GM23338 (cell line): ENCODE data around the gene TRMT6. TPM values are rescaled to one million over a fixed set of nuclear protein-coding genes. Genes with fewer than 3 reads are reported as not detected.

Experiments used
- ATAC-seq: fragments of 200-7000 bp; cut with Tn5 transposase; 3 replicates; pipeline ENCODE4 v1.9.1; 2020
- DNase-seq: peaks from one replicate; pipeline ENCODE4 v3.0.0-alpha.2; 2015; ENCODE audit warnings: low spot score
- H2AFZ ChIP-seq: fragments of 200-600 bp; sonication (generic); 2 replicates; pipeline ENCODE4 v1.8.0; 2016; ENCODE audit warnings: antibody characterized with exemption, mild to moderate bottlenecking, moderate library complexity
- H3F3A ChIP-seq: fragments of 200-600 bp; sonication (generic); replicated peaks from 2 replicates; pipeline ENCODE4 v1.8.0; 2017; ENCODE audit warnings: antibody characterized with exemption, mixed run types, low read depth
- H3K27ac ChIP-seq: fragments of 200-600 bp; sonication (generic); 2 replicates; pipeline ENCODE4 v1.6.1; 2016; ENCODE audit warnings: low read depth
- H3K27me3 ChIP-seq: fragments of 200-600 bp; sonication (generic); 2 replicates; pipeline ENCODE4 v1.8.0; 2016; ENCODE audit warnings: mild to moderate bottlenecking, mixed run types, moderate library complexity; ENCODE audit not compliant: insufficient read depth
- H3K36me3 ChIP-seq: fragments of 200-600 bp; sonication (generic); 2 replicates; pipeline ENCODE4 v1.8.0; 2016; ENCODE audit warnings: mild to moderate bottlenecking; ENCODE audit not compliant: insufficient read depth
- H3K4me1 ChIP-seq: fragments of 200-600 bp; sonication (generic); 2 replicates; pipeline ENCODE4 v1.8.0; 2016; ENCODE audit warnings: mild to moderate bottlenecking, moderate library complexity; ENCODE audit not compliant: insufficient read depth
- H3K4me2 ChIP-seq: fragments of 200-600 bp; sonication (generic); 2 replicates; pipeline ENCODE4 v1.7.1; 2017; ENCODE audit warnings: mixed run types
- H3K4me3 ChIP-seq: fragments of 200-600 bp; sonication (generic); 2 replicates; pipeline ENCODE4 v1.6.1; 2016; ENCODE audit warnings: mixed run types
- H3K79me2 ChIP-seq: fragments of 200-600 bp; sonication (generic); replicated peaks from 2 replicates; pipeline ENCODE4 v1.8.0; 2017; ENCODE audit warnings: mild to moderate bottlenecking; ENCODE audit not compliant: insufficient read depth
- H3K9me2 ChIP-seq: fragments of 200-600 bp; sonication (generic); 2 replicates; pipeline ENCODE4 v1.8.0; 2017; ENCODE audit not compliant: insufficient read depth
- H4K20me1 ChIP-seq: fragments of 200-600 bp; sonication (generic); replicated peaks from 2 replicates; pipeline ENCODE4 v1.8.0; 2017; ENCODE audit warnings: mild to moderate bottlenecking; ENCODE audit not compliant: insufficient read depth
- H3K27ac Mint-ChIP-seq: 2 replicates; pipeline ENCODE4 v1.8.0; 2020; ENCODE audit warnings: inconsistent platforms, mild to moderate bottlenecking, moderate library complexity, mixed read lengths
- H3K27me3 Mint-ChIP-seq: 3 replicates; pipeline ENCODE4 v1.8.0; 2022; ENCODE audit warnings: low read depth, mild to moderate bottlenecking, moderate library complexity, mixed read lengths, inconsistent platforms; ENCODE audit not compliant: insufficient read depth, poor library complexity
- H3K36me3 Mint-ChIP-seq: 3 replicates; pipeline ENCODE4 v1.8.0; 2021; ENCODE audit warnings: low read depth, mild to moderate bottlenecking, inconsistent platforms, moderate library complexity, mixed read lengths
- H3K4me1 Mint-ChIP-seq: 3 replicates; pipeline ENCODE4 v1.8.0; 2020; ENCODE audit warnings: mild to moderate bottlenecking, inconsistent platforms, mixed read lengths
- H3K4me3 Mint-ChIP-seq: 3 replicates; pipeline ENCODE4 v1.8.0; 2021; ENCODE audit warnings: moderate library complexity, mild to moderate bottlenecking, inconsistent platforms, mixed read lengths
- H3K9me3 Mint-ChIP-seq: 3 replicates; pipeline ENCODE4 v1.8.0; 2020; ENCODE audit warnings: moderate library complexity, mild to moderate bottlenecking, inconsistent platforms, mixed read lengths
- CREB1 ChIP-seq: fragments of 250-450 bp; sonication (Bioruptor Pico); IDR thresholded peaks from 2 replicates; pipeline ENCODE4 v1.5.0; 2020; ENCODE audit warnings: low read depth, mild to moderate bottlenecking, moderate library complexity
- EZH2 ChIP-seq: fragments of 200-600 bp; sonication (generic); IDR thresholded peaks from one replicate; pipeline ENCODE4 v1.8.0; 2017; ENCODE audit warnings: antibody characterized with exemption, mild to moderate bottlenecking, low read depth; ENCODE audit not compliant: unreplicated experiment
- EZH2phosphoT487 ChIP-seq: fragments of 200-600 bp; sonication (generic); IDR thresholded peaks from one replicate; pipeline ENCODE4 v1.8.1; 2018; ENCODE audit warnings: antibody characterized with exemption; ENCODE audit not compliant: unreplicated experiment
- JUNB ChIP-seq: IDR thresholded peaks from one replicate; pipeline ENCODE4 v1.6.1; 2016; ENCODE audit warnings: antibody characterized with exemption; ENCODE audit not compliant: unreplicated experiment
- NANOG ChIP-seq: IDR thresholded peaks from 2 replicates; pipeline ENCODE4 v1.6.1; 2016; ENCODE audit warnings: antibody characterized with exemption, borderline replicate concordance
- POLR2AphosphoS5 ChIP-seq: IDR thresholded peaks from 2 replicates; pipeline ENCODE4 v1.6.1; 2016; ENCODE audit warnings: antibody characterized with exemption, low read depth
- STAT1 ChIP-seq: IDR thresholded peaks from one replicate; pipeline ENCODE4 v1.6.1; 2016; ENCODE audit warnings: antibody characterized with exemption; ENCODE audit not compliant: unreplicated experiment
- ZNF114 ChIP-seq: fragments of 250-450 bp; sonication (Bioruptor Pico); IDR thresholded peaks from 2 replicates; pipeline ENCODE4 v1.5.0; 2020; ENCODE audit warnings: mild to moderate bottlenecking, moderate library complexity
- ZNF331 ChIP-seq: fragments of 250-450 bp; sonication (Bioruptor Pico); IDR thresholded peaks from 2 replicates; pipeline ENCODE4 v1.5.0; 2020; ENCODE audit warnings: low read depth, mild to moderate bottlenecking, moderate library complexity
- polyA plus RNA-seq: library from polyadenylated mRNA; unstranded; fragments of >200 nt; fragmentation: Nextera tagmentation; extraction: Ambion mirVana; gene quantifications from 2 replicates; pipeline ENCODE4 v1.2.1, GENCODE V29; 2016
- total RNA-seq: library from RNA; depleted of rRNA; stranded (reverse); fragments of >200 nt; shearing (Covaris generic); gene quantifications from 2 replicates; pipeline ENCODE4 v1.2.3, GENCODE V29; 2014
- TF ChIP-seq, protein P1 (sequence below), 2 experiments: fragments of 200-600 bp in 1 of 2; sonication (generic) in 1 of 2; conservative IDR thresholded peaks; 2 replicates each; pipeline versions ENCODE4 v1.5.1 to v1.6.1; 2016 to 2017; ENCODE audit warnings: antibody characterized with exemption in 2 of 2, low read depth in 2 of 2, mild to moderate bottlenecking in 2 of 2, moderate library complexity in 1 of 2
- TF ChIP-seq, protein P2 (sequence below): IDR thresholded peaks from one replicate; pipeline ENCODE4 v1.6.1; 2018; ENCODE audit warnings: antibody characterized with exemption; ENCODE audit not compliant: unreplicated experiment
- TF ChIP-seq, protein P3 (sequence below): fragments of 250-450 bp; sonication (Bioruptor Pico); IDR thresholded peaks from 2 replicates; pipeline ENCODE4 v1.5.0; 2020; ENCODE audit warnings: mild to moderate bottlenecking, moderate library complexity
- TF ChIP-seq, protein P4 (sequence below): IDR thresholded peaks from 2 replicates; pipeline ENCODE4 v1.6.1; 2016; ENCODE audit warnings: antibody characterized with exemption

The TRMT6 gene
- total and polyA plus RNA-seq, 2 experiments from 2014 or later, result 15.5 to 26.3 TPM

DNA sequence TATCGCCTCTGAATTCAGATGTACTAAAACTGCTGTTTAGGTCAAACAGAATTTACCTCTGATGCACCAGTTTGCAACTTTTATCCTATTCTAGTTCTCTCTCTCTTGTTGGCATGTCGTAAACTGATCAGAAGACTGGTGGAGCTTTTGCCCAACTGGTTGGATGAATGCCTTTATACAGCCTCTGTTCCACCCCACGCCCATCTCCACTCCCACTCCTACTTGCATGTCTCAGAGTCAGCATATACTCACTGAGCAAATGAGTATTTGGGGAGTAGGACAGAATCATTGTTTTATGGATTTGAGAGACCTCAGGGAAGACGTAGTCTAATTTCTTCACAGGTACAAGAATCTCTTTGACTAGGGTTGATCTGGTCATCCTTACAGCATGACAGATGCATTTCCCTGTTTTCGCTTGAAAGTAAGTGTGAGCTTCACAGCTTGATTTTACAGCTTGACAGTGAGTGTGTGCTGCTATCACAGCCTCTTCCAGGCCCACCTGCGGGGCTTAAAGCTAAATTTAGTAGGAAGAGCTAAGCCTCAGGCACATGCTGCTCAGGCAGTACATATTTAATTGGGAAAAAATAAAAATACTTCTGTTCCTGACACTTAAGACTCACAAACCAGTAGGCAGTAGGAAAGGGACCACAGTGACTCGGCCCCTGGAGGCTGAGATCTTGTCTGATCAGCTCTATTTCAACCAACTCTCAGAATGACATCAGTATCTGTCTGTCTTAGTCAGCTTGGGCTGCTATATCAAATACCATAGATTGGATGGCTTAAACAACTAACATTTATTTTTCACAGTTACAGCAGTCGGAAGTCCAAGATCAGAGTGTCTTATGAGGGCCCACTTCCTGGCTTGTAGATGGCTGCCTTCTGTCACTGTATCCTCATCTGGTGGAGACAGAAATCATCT lies 30.4 kb downstream of the TRMT6 start:
- TF ChIP-seq STAT1 (no peak), JUNB (no peak), NANOG (no peak), ZNF331 (no peak), CREB1 (CRISPR knock-in tag) (no peak), EZH2 (no peak), EZH2phosphoT487 (no peak), ZNF114 (CRISPR knock-in tag) (no peak), POLR2AphosphoS5 (no peak)
- TF ChIP-seq, protein P1, sequence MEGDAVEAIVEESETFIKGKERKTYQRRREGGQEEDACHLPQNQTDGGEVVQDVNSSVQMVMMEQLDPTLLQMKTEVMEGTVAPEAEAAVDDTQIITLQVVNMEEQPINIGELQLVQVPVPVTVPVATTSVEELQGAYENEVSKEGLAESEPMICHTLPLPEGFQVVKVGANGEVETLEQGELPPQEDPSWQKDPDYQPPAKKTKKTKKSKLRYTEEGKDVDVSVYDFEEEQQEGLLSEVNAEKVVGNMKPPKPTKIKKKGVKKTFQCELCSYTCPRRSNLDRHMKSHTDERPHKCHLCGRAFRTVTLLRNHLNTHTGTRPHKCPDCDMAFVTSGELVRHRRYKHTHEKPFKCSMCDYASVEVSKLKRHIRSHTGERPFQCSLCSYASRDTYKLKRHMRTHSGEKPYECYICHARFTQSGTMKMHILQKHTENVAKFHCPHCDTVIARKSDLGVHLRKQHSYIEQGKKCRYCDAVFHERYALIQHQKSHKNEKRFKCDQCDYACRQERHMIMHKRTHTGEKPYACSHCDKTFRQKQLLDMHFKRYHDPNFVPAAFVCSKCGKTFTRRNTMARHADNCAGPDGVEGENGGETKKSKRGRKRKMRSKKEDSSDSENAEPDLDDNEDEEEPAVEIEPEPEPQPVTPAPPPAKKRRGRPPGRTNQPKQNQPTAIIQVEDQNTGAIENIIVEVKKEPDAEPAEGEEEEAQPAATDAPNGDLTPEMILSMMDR (conservative IDR thresholded peaks at IDR 0.05; ENCODE audit: low read depth in 2 of 2), result no peak
- TF ChIP-seq, protein P2, sequence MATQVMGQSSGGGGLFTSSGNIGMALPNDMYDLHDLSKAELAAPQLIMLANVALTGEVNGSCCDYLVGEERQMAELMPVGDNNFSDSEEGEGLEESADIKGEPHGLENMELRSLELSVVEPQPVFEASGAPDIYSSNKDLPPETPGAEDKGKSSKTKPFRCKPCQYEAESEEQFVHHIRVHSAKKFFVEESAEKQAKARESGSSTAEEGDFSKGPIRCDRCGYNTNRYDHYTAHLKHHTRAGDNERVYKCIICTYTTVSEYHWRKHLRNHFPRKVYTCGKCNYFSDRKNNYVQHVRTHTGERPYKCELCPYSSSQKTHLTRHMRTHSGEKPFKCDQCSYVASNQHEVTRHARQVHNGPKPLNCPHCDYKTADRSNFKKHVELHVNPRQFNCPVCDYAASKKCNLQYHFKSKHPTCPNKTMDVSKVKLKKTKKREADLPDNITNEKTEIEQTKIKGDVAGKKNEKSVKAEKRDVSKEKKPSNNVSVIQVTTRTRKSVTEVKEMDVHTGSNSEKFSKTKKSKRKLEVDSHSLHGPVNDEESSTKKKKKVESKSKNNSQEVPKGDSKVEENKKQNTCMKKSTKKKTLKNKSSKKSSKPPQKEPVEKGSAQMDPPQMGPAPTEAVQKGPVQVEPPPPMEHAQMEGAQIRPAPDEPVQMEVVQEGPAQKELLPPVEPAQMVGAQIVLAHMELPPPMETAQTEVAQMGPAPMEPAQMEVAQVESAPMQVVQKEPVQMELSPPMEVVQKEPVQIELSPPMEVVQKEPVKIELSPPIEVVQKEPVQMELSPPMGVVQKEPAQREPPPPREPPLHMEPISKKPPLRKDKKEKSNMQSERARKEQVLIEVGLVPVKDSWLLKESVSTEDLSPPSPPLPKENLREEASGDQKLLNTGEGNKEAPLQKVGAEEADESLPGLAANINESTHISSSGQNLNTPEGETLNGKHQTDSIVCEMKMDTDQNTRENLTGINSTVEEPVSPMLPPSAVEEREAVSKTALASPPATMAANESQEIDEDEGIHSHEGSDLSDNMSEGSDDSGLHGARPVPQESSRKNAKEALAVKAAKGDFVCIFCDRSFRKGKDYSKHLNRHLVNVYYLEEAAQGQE, result no peak
- TF ChIP-seq, protein P3, sequence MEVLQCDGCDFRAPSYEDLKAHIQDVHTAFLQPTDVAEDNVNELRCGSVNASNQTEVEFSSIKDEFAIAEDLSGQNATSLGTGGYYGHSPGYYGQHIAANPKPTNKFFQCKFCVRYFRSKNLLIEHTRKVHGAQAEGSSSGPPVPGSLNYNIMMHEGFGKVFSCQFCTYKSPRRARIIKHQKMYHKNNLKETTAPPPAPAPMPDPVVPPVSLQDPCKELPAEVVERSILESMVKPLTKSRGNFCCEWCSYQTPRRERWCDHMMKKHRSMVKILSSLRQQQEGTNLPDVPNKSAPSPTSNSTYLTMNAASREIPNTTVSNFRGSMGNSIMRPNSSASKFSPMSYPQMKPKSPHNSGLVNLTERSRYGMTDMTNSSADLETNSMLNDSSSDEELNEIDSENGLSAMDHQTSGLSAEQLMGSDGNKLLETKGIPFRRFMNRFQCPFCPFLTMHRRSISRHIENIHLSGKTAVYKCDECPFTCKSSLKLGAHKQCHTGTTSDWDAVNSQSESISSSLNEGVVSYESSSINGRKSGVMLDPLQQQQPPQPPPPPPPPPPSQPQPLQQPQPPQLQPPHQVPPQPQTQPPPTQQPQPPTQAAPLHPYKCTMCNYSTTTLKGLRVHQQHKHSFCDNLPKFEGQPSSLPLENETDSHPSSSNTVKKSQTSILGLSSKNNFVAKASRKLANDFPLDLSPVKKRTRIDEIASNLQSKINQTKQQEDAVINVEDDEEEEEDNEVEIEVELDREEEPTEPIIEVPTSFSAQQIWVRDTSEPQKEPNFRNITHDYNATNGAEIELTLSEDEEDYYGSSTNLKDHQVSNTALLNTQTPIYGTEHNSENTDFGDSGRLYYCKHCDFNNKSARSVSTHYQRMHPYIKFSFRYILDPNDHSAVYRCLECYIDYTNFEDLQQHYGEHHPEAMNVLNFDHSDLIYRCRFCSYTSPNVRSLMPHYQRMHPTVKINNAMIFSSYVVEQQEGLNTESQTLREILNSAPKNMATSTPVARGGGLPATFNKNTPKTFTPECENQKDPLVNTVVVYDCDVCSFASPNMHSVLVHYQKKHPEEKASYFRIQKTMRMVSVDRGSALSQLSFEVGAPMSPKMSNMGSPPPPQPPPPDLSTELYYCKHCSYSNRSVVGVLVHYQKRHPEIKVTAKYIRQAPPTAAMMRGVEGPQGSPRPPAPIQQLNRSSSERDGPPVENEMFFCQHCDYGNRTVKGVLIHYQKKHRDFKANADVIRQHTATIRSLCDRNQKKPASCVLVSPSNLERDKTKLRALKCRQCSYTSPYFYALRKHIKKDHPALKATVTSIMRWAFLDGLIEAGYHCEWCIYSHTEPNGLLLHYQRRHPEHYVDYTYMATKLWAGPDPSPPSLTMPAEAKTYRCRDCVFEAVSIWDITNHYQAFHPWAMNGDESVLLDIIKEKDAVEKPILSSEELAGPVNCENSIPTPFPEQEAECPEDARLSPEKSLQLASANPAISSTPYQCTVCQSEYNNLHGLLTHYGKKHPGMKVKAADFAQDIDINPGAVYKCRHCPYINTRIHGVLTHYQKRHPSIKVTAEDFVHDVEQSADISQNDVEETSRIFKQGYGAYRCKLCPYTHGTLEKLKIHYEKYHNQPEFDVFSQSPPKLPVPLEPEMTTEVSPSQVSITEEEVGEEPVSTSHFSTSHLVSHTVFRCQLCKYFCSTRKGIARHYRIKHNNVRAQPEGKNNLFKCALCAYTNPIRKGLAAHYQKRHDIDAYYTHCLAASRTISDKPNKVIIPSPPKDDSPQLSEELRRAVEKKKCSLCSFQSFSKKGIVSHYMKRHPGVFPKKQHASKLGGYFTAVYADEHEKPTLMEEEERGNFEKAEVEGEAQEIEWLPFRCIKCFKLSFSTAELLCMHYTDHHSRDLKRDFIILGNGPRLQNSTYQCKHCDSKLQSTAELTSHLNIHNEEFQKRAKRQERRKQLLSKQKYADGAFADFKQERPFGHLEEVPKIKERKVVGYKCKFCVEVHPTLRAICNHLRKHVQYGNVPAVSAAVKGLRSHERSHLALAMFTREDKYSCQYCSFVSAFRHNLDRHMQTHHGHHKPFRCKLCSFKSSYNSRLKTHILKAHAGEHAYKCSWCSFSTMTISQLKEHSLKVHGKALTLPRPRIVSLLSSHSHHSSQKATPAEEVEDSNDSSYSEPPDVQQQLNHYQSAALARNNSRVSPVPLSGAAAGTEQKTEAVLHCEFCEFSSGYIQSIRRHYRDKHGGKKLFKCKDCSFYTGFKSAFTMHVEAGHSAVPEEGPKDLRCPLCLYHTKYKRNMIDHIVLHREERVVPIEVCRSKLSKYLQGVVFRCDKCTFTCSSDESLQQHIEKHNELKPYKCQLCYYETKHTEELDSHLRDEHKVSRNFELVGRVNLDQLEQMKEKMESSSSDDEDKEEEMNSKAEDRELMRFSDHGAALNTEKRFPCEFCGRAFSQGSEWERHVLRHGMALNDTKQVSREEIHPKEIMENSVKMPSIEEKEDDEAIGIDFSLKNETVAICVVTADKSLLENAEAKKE (CRISPR knock-in tag), result no peak
- TF ChIP-seq, protein P4, sequence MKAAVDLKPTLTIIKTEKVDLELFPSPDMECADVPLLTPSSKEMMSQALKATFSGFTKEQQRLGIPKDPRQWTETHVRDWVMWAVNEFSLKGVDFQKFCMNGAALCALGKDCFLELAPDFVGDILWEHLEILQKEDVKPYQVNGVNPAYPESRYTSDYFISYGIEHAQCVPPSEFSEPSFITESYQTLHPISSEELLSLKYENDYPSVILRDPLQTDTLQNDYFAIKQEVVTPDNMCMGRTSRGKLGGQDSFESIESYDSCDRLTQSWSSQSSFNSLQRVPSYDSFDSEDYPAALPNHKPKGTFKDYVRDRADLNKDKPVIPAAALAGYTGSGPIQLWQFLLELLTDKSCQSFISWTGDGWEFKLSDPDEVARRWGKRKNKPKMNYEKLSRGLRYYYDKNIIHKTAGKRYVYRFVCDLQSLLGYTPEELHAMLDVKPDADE, result no peak
- Histone ChIP-seq H3K9me2 (no peaks in the 10 kb centered on the region), H3K4me2 (no peak overlapping the region), H3K4me1 (peaks cover 13% of the 10 kb centered on the region), H3K27me3 (no peaks in the 10 kb centered on the region), H2AFZ (0 out of 2 replicates have a peak overlapping the region, but pooled peaks have one; percentile 15), H3K4me3 (no peak overlapping the region), H3K27ac (no peak overlapping the region), H3F3A (no peaks in the 10 kb centered on the region), H3K79me2 (no peaks in the 10 kb centered on the region), H4K20me1 (no peaks in the 10 kb centered on the region), H3K36me3 (no peaks in the 10 kb centered on the region)
- Mint-ChIP-seq H3K36me3 (no peaks in the 10 kb centered on the region), H3K27ac (no peak overlapping the region), H3K4me1 (peaks cover 15% of the 10 kb centered on the region), H3K27me3 (peaks cover 1% of the 10 kb centered on the region), H3K9me3 (no peaks in the 10 kb centered on the region), H3K4me3 (no peak overlapping the region)
- no peak for ATAC-seq
- DNase-seq, result no peak
